HepG2 (cell line): Measurements from ENCODE around the gene POPDC2. TPM values are rescaled to one million over a fixed set of nuclear protein-coding genes. Genes with fewer than 3 reads are reported as not detected.

Source experiments
- ATAC-seq: fragments of 200-7000 bp; cut with Tn5 transposase; 3 replicates; pipeline ENCODE4 v1.9.1; 2020; ENCODE audit warnings: mild to moderate bottlenecking, moderate library complexity
- BruUV-seq: library from RNA; stranded (reverse); fragments of 400-500 nt; replicated peaks from 2 replicates; lab custom pipeline; 2021; lab: Mats Ljungman, UMichigan
- CTCF ChIA-PET: fragments of 300-600 bp; formaldehyde crosslinking; extraction: SDS; loops from one replicate; lab custom pipeline; 2021; ENCODE audit warnings: low total read pairs, inconsistent platforms, low intra/inter-chr PET ratio; lab: Yijun Ruan, JAX
- POLR2A ChIA-PET: fragments of 350-600 bp; sonication (Branson Sonifier 250); formaldehyde crosslinking; loops from one replicate; lab custom pipeline; 2020; ENCODE audit warnings: antibody characterized with exemption, inconsistent platforms; lab: Yijun Ruan, JAX
- DNase-seq: peaks from one replicate; pipeline ENCODE4 v3.0.0-alpha.2; 2015; ENCODE audit warnings: low spot score
- FAIRE-seq: peaks from 3 replicates; lab custom pipeline; 2011; peaks lifted over from hg19 to GRCh38; lab: Jason Lieb, UNC
- H2AFZ ChIP-seq: one replicate; pipeline ENCODE4 v1.6.1; 2011; ENCODE audit warnings: low read length, inconsistent platforms
- H3K27ac ChIP-seq: fragments of 300-600 bp; 3 replicates; pipeline ENCODE4 v1.8.0; 2011; ENCODE audit warnings: mixed run types, mild to moderate bottlenecking, mixed read lengths, low read length, inconsistent platforms; ENCODE audit not compliant: insufficient read depth; ENCODE audit errors: extremely low read length
- H3K27me3 ChIP-seq, 2 experiments: fragments of 200-600 bp in 1 of 2; 2 replicates in 1 of 2; 3 replicates in 1 of 2; pipeline versions ENCODE4 v1.6.0 to v1.8.0; 2011; ENCODE audit warnings: low read length in 2 of 2, mild to moderate bottlenecking in 2 of 2, moderate library complexity in 2 of 2, inconsistent platforms in 1 of 2; ENCODE audit not compliant: insufficient read depth in 2 of 2, control insufficient read depth in 1 of 2
- H3K36me3 ChIP-seq, 2 experiments: fragments of 200-600 bp in 1 of 2; replicated peaks in 1 of 2; 2 replicates in 1 of 2; 3 replicates in 1 of 2; pipeline versions ENCODE4 v1.5.1 to v1.8.0; 2011; ENCODE audit warnings: low read length in 2 of 2, inconsistent platforms in 1 of 2; ENCODE audit not compliant: insufficient read depth in 2 of 2, control insufficient read depth in 1 of 2
- H3K4me1 ChIP-seq: 2 replicates; pipeline ENCODE4 v1.5.1; 2012; ENCODE audit warnings: low read length, inconsistent platforms; ENCODE audit not compliant: insufficient read depth
- H3K4me2 ChIP-seq: 2 replicates; pipeline ENCODE4 v1.6.0; 2011; ENCODE audit warnings: low read depth, low read length, inconsistent platforms
- H3K4me3 ChIP-seq, 3 experiments: fragments of 200-600 bp in 1 of 3; sonication (generic), shearing (Covaris generic) in 1 of 3; replicated peaks in 1 of 3; 2 replicates each; pipeline ENCODE4 v1.5.1; 2011 to 2016; ENCODE audit warnings: low read length in 3 of 3, inconsistent platforms in 2 of 3, low read depth in 2 of 3, mild to moderate bottlenecking in 2 of 3, control low read depth in 1 of 3, mixed read lengths in 1 of 3; ENCODE audit not compliant: insufficient read depth in 1 of 3
- H3K79me2 ChIP-seq: one replicate; pipeline ENCODE4 v1.6.1; 2011; ENCODE audit warnings: low read length, inconsistent platforms; ENCODE audit not compliant: insufficient read depth
- H3K9ac ChIP-seq: 2 replicates; pipeline ENCODE4 v1.6.0; 2011; ENCODE audit warnings: mild to moderate bottlenecking, low read depth, low read length, inconsistent platforms; ENCODE audit not compliant: insufficient read depth
- H3K9me3 ChIP-seq: 2 replicates; pipeline ENCODE4 v1.5.1; 2012; ENCODE audit warnings: mild to moderate bottlenecking, low read length
- H4K20me1 ChIP-seq: 2 replicates; pipeline ENCODE4 v1.6.0; 2011; ENCODE audit warnings: inconsistent platforms, mild to moderate bottlenecking, low read length, moderate library complexity; ENCODE audit not compliant: insufficient read depth
- ARNTL ChIP-seq: sonication (generic); formaldehyde crosslinking; IDR thresholded peaks from 2 replicates; pipeline ENCODE4 v1.4.0; 2020; ENCODE audit warnings: mild to moderate bottlenecking, missing genetic modification reagents
- FIP1L1 ChIP-seq: fragments of 200-400 bp; formaldehyde crosslinking; IDR thresholded peaks from 2 replicates; pipeline ENCODE4 v1.6.1; 2018; ENCODE audit warnings: low read depth, mild to moderate bottlenecking, low read length, moderate library complexity, borderline replicate concordance; ENCODE audit not compliant: insufficient read depth
- NFKB2 ChIP-seq: sonication (generic); formaldehyde crosslinking; IDR thresholded peaks from 2 replicates; pipeline ENCODE4 v1.4.0; 2020; ENCODE audit warnings: missing genetic modification reagents, borderline replicate concordance
- NFYC ChIP-seq: IDR thresholded peaks from 2 replicates; pipeline ENCODE4 v1.6.1; 2016; ENCODE audit warnings: missing genetic modification reagents, missing compliant biosample characterization
- PITX1 ChIP-seq: sonication (generic); formaldehyde crosslinking; IDR thresholded peaks from 2 replicates; pipeline ENCODE4 v1.5.1; 2020; ENCODE audit warnings: mild to moderate bottlenecking, missing genetic modification reagents
- SOX6 ChIP-seq, 2 experiments: fragments of 450-650 bp in 1 of 2; sonication (generic) in 1 of 2; formaldehyde crosslinking in 1 of 2; IDR thresholded peaks; 2 replicates each; pipeline versions ENCODE4 v1.4.0 to v1.6.1; 2017 to 2020; ENCODE audit warnings: antibody characterized with exemption in 1 of 2, mild to moderate bottlenecking in 1 of 2, missing genetic modification reagents in 1 of 2
- ZFAT ChIP-seq: sonication (generic); formaldehyde crosslinking; conservative IDR thresholded peaks from 2 replicates; pipeline ENCODE4 v1.8.1; 2023; ENCODE audit warnings: missing genetic modification reagents, inconsistent platforms
- WGBS: methylation state at CpG from one replicate; pipeline ENCODE4 v1.1.6; 2017; ENCODE audit warnings: low lambda C conversion rate; 5-methylcytosine and 5-hydroxymethylcytosine counted together
- in situ Hi-C: cut with HindIII; loops from 2 replicates; pipeline ENCODE4 v1.10.0; 2017; ENCODE audit warnings: low pct_unique_long_range_greater_than_20kb; ENCODE audit not compliant: extremely low pct_ligation_motif_present
- intact Hi-C: fragments of 100-400 bp; cut with micrococcal nuclease; formaldehyde crosslinking; loops from one replicate; pipeline ENCODE4 v1.10.0; 2022; ENCODE audit not compliant: unreplicated experiment
- polyA plus RNA-seq, 8 experiments: library from polyadenylated mRNA; depleted of rRNA in 3 of 8; stranded (reverse) in 7 of 8; unstranded in 1 of 8; fragments of >200 nt; fragmentation: Illumina TruSeq in 4 of 8; extraction: Trizol in 4 of 8; gene quantifications; 2 replicates each; pipeline versions ENCODE4 v1.2.1 to v1.2.3, GENCODE V29; 2011 to 2016; ENCODE audit warnings: low read depth in 4 of 8, missing spikeins in 1 of 8, mixed read lengths in 1 of 8; ENCODE audit not compliant: insufficient read depth in 1 of 8
- total RNA-seq, 5 experiments: library from RNA; depleted of rRNA; stranded (reverse); fragments of >200 nt; fragmentation: Illumina TruSeq; extraction: Trizol; gene quantifications; 2 replicates each; pipeline ENCODE4 v1.2.3, GENCODE V29; 2016; ENCODE audit warnings: low read depth in 1 of 5
- TF ChIP-seq, protein P1 (sequence below): sonication (generic); formaldehyde crosslinking; IDR thresholded peaks from 2 replicates; pipeline ENCODE4 v1.8.1; 2023; ENCODE audit warnings: mild to moderate bottlenecking, missing genetic modification reagents
- TF ChIP-seq, protein P2 (sequence below): sonication (generic); formaldehyde crosslinking; IDR thresholded peaks from 2 replicates; pipeline ENCODE4 v1.5.0; 2020; ENCODE audit warnings: mild to moderate bottlenecking, missing genetic modification reagents, moderate library complexity
- TF ChIP-seq, protein P3 (sequence below): sonication (generic); formaldehyde crosslinking; IDR thresholded peaks from 2 replicates; pipeline ENCODE4 v1.4.0; 2020; ENCODE audit warnings: missing genetic modification reagents

POPDC2 gene
- total and polyA plus RNA-seq, 2 of the 13 experiments (the other 11 are each of a cell fraction or from before 2014, with no cell fraction given), result 0.18 to 0.58 TPM

DNA sequence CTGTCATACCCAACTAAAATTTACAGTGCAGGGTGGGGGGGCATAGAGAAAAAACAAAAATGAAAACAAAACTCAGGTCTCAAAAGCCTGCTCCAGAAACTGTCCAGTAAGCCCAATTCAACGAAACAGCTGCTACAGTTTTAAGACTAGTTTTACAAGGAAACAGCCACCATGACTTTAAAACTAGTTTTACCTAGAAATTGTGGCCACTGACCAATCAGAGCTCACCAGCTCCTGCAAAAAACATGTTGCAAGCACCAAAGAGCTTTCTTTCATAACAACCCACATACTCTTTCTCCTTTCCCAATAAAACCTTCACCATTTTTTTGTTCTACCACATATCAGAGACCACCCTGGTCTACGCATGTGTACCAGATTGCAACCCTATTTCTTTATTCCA lies 35.1 kb upstream of the POPDC2 start:
- WGBS, result 51% methylated on average over 2 of the region's 2 CpGs

DNA sequence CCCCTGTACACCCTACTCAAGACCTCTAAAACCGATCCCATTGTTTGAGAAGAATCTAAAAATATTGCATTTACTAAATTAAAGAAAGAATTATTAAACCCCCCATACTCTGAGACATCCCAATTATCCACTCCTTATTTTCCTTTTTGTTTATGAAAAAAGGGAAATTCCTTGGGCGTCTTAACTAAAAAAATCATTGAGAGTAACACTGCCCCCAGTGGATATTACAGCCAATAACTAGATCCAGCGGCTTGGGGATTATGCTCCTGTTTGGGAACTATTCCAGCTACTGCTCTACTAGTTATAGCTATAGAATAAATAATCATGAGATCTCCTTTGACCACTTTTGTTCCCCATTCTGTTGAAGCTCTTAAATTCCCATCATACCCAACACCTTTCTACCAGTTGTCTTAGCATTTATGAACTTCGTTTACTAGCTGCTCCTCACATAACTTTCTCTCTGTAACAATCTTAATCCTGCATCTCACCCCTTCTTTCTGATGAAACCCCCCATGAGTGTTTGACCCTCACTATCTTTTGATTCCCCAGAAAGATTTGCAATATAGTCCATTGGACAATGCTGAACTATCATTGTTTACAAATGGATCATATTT lies 29.8 kb upstream of the POPDC2 start:
- Histone ChIP-seq H3K36me3 (no peaks in the 10 kb centered on the region), H3K27me3 (no peaks in the 10 kb centered on the region), H2AFZ (no peak overlapping the region), H3K4me3 (no peak overlapping the region), H3K9ac (no peak overlapping the region), H3K27ac (no peak overlapping the region), H4K20me1 (no peaks in the 10 kb centered on the region), H3K79me2 (no peaks in the 10 kb centered on the region), H3K4me1 (no peaks in the 10 kb centered on the region), H3K9me3 (no peaks in the 10 kb centered on the region), H3K4me2 (no peak overlapping the region)
- intact Hi-C loops, result no loop called here
- no TSS peak for BruUV-seq
- POLR2A ChIA-PET, result interaction anchor here (1.5 kb wide), 1 partner anchor 105 kb away, joined by 4 read pairs; no protein-coding TSS in a partner anchor
- peak; percentile 76 for ATAC-seq
- CTCF ChIA-PET, result interaction anchor here (1.2 kb wide), 1 partner anchor 131 kb away, joined by 3 read pairs; no protein-coding TSS in a partner anchor
- TF ChIP-seq NFKB2, result no peak
- TF ChIP-seq FIP1L1, result no peak
- TF ChIP-seq, protein P1, sequence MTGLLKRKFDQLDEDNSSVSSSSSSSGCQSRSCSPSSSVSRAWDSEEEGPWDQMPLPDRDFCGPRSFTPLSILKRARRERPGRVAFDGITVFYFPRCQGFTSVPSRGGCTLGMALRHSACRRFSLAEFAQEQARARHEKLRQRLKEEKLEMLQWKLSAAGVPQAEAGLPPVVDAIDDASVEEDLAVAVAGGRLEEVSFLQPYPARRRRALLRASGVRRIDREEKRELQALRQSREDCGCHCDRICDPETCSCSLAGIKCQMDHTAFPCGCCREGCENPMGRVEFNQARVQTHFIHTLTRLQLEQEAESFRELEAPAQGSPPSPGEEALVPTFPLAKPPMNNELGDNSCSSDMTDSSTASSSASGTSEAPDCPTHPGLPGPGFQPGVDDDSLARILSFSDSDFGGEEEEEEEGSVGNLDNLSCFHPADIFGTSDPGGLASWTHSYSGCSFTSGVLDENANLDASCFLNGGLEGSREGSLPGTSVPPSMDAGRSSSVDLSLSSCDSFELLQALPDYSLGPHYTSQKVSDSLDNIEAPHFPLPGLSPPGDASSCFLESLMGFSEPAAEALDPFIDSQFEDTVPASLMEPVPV (CRISPR knock-in tag), result no peak
- TF ChIP-seq SOX6 (IDR thresholded peaks at IDR 0.05), result no peak
- TF ChIP-seq SOX6 (CRISPR knock-in tag; IDR thresholded peaks at IDR 0.05), result no peak
- TF ChIP-seq ARNTL (CRISPR knock-in tag), result no peak
- no peak for TF ChIP-seq PITX1 (CRISPR knock-in tag)
- TF ChIP-seq, protein P2, sequence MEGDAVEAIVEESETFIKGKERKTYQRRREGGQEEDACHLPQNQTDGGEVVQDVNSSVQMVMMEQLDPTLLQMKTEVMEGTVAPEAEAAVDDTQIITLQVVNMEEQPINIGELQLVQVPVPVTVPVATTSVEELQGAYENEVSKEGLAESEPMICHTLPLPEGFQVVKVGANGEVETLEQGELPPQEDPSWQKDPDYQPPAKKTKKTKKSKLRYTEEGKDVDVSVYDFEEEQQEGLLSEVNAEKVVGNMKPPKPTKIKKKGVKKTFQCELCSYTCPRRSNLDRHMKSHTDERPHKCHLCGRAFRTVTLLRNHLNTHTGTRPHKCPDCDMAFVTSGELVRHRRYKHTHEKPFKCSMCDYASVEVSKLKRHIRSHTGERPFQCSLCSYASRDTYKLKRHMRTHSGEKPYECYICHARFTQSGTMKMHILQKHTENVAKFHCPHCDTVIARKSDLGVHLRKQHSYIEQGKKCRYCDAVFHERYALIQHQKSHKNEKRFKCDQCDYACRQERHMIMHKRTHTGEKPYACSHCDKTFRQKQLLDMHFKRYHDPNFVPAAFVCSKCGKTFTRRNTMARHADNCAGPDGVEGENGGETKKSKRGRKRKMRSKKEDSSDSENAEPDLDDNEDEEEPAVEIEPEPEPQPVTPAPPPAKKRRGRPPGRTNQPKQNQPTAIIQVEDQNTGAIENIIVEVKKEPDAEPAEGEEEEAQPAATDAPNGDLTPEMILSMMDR (CRISPR knock-in tag), result peak; percentile 27; the same call in 1 of the 2 replicates
- in situ Hi-C loops, result loop anchor here (25.0 kb wide), 3 partner anchors 278 to 803 kb away; partner anchors contain the start of gene TEX55
- WGBS, result 23% methylated on average over 4 of the region's 4 CpGs
- FAIRE-seq, result no peak
- DNase-seq, result peak; percentile 18

More for the DNA sequence above, 35.1 kb upstream of the POPDC2 start:
- BruUV-seq, result no TSS peak
- Histone ChIP-seq H3K36me3 (no peaks in the 10 kb centered on the region), H2AFZ (no peak overlapping the region), H3K4me1 (no peaks in the 10 kb centered on the region; the same call in 1 of the 2 replicates), H3K4me3 (no peak overlapping the region), H3K27me3 (no peaks in the 10 kb centered on the region; a peak in 1 of 5 replicates), H3K79me2 (no peaks in the 10 kb centered on the region), H3K9ac (no peak overlapping the region), H3K4me2 (no peak overlapping the region), H3K9me3 (no peaks in the 10 kb centered on the region), H3K27ac (no peak overlapping the region), H4K20me1 (no peaks in the 10 kb centered on the region)
- ChIA-PET CTCF (no interaction called here), POLR2A (no interaction called here)
- DNase-seq (no peak), FAIRE-seq (no peak), ATAC-seq (no peak)
- in situ Hi-C loops, result loop anchor here (25.0 kb wide), 3 partner anchors 283 to 808 kb away; partner anchors contain the start of gene TEX55
- TF ChIP-seq NFYC (CRISPR knock-in tag) (peak; percentile 36; the same call in 1 of the 2 replicates), ZFAT (CRISPR knock-in tag) (peak; percentile 99)
- TF ChIP-seq, protein P3, sequence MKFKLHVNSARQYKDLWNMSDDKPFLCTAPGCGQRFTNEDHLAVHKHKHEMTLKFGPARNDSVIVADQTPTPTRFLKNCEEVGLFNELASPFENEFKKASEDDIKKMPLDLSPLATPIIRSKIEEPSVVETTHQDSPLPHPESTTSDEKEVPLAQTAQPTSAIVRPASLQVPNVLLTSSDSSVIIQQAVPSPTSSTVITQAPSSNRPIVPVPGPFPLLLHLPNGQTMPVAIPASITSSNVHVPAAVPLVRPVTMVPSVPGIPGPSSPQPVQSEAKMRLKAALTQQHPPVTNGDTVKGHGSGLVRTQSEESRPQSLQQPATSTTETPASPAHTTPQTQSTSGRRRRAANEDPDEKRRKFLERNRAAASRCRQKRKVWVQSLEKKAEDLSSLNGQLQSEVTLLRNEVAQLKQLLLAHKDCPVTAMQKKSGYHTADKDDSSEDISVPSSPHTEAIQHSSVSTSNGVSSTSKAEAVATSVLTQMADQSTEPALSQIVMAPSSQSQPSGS (CRISPR knock-in tag), result no peak
- intact Hi-C loops, result no loop called here
